Limb (tissue), 2 donors: ENCODE results near the gene MDM2.

Experiments used
- DNase-seq, 2 donors: peaks; one replicate each; pipeline ENCODE4 v3.0.0-alpha.2; 2016; ENCODE audit errors: extremely low spot score in 2 of 2

MDM2 gene

DNA sequence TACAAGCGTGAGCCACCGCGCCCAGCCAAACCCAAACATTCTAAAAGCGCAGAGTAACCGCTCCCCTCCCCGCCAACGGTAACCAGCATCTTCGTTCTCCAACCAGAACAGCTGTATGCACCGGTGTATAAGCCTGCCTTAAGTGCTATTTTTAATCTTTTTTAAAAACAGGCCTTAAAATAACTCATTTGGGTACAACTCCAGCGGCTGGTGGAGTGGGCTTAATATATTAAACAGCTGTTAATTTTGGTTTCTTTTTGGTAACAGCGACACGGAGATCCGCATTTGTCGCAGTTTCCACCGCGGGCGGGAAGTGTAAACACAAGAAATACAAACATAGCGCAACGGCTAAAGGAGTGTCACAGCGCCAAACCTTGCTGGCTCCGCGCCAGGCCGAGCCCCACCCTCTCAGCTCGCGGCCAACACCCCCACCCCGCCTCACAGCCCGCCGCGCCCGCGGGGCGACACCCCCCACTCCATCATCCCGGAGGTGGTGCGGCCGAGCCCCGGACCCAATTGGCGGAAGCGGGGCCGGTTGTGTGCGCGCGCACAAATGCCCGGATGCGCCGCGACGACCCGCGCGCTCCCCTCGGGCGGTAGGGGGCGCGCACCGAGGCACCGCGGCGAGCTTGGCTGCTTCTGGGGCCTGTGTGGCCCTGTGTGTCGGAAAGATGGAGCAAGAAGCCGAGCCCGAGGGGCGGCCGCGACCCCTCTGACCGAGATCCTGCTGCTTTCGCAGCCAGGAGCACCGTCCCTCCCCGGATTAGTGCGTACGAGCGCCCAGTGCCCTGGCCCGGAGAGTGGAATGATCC, at the start of gene MDM2:
TSS of gene MDM2 (plus strand) at position 602 of the 812 bp plus-strand sequence. CDS start 301 bp downstream, outside the sequence.
- peak; percentile 90 to 96 for DNase-seq

DNA sequence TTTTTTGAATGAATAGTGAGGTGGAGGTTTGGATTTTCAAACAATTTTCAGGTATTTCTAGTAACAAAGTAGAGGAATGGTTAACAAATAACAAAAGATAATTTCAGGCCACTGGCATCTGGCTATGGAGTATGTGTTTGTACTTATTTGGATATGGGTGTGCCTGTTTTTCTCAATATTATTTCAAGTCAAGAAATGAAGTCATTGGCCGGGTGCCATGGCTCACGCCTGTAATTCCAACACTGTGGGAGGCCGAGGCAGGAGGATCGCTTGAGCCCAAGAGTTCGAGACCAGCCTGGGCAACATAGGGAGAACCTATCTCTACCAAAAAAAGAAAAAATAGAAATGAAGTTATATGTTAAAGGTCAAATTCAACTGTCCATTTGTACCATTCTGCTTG, 48.1 kb upstream of the MDM2 start:
- no peak for DNase-seq

DNA sequence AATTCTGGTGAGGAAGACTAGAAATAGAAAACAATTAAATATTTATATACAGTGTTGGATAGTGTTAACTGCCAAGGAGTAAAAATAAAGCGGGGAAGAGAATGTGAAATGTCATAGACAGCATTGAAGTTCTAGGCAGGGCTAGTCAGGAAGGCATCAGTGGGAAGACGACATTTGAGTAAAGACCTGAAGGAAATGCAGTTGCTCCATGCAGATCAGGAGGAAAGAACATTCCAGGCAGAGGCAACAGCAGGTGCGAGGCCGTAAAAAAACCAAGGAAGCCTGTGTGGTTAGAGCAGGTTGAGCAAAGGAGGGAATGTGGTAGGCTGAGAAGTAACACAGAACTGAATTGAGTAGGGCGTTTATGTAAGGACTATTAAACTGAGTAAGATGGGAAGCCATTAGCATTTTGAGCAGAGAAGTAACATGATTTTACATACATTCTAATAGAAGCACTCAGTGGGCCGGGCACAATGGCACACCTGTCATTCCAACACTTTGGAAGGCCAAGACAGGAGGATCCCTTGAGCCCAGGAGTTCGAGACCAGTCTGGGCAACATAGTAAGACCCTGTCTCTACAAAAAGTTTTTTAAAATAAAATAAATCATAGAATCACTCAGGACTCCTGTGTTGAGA, 47.1 kb upstream of the MDM2 start:
- DNase-seq: no peak

DNA sequence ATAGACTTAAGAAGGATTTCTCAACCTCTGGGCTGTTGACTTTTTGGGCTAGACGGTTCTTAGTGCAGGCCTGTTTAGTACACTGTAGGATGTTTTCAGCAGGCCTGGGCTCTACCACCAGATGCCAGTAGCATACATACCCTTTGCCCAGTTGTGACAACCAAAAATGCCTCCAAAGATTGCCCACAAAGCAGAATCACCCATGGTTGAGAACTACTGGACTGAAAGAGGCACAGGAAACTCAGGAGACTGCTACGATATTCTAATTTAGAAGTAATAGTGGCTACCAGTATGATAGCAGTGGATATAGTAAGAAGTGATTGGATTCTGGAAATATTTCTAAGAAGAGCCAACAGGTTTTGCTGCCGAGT, 46.5 kb upstream of the MDM2 start:
- DNase-seq: no peak

DNA sequence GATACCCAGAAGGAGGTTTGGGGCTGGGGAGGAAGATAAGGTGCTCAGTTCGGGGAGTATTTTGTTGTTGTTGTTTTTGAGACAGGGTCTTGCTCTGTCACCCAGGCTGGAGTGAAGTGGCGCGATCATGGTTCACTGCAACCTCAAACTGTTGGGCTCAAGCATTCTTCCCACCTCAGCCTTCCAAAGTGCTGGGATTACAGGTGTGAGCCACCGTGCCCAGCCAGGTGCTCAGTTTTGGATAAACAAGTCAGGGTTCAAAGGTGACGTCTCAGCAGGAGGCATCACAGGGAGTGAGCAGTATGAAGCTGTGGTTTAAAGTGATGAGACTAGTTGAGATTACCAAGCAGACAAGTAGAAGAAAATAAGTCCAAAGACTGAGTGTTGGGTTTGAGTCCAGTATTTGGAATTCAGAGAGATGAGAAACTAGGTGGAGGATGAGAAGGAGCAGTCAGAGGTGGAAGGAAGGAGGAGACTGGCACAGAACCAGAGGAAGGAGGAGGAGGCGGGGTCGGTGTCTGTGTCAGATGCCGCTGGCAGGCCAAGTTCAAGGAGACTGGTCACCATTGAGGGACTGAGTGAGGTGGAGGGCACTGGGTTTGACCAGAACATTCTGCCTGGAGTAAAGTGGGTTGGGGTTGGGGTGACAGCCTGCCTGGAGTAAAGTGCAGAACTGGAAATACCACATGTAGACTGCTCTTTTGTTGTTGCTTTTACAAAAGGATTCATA, 45.9 kb upstream of the MDM2 start:
- DNase-seq: no peak

DNA sequence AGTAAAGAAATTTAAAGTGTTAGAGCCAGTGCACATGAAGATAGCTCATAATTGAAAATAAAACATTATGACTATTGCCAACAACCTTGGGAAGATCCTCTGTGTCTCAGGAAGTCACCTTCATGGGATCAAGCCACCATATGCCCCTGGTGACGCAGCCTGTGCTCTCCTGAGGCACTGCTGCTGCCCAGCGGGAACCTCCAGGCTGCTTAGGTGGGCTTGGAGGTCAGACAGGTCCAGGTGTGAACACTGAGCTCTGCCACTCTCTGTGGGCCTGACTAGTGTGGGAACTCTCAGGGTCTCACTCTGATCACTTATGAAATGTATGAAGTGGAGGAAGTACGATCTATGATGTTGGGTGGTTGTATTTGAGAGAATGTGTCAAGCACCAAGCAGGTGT, 45.3 kb upstream of the MDM2 start:
- DNase-seq: no peak

DNA sequence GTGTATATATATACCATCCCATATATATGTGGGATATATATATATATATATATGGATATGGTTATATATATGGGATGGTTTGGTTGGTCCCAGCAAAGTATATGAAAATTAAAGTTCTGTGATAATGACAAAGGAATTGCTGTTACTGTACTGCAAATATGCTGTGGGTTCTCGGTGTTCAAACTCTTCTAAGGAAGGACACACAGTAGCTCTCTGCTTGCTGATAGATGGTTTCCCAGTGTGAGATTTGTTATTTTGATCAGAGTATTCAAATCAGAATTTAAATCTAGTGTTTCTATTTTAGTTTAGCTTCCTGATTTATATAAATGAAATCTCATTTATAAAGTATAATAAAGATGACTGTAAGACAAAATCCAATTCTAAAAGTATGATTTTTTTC, 42.3 kb upstream of the MDM2 start:
- DNase-seq: no peak

DNA sequence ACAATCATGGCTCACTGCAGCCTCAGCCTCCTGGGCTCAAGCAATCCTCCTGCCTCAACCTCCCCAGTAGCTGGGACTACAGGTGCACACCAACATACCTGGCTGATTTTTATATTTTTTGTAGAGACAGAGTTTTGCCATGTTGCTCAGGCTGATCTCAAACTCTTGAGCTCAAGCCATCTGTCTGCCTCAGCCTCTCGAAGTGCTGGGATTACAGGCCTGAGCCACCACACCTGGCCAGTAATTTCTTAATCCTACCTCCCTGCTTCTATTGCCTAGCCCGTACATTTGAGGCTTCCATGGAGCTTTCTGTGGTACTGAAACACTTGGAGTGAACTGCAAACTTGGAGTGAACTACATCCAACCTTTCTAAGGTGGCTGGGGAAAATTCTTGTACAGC, 41.3 kb upstream of the MDM2 start:
- DNase-seq: no peak

DNA sequence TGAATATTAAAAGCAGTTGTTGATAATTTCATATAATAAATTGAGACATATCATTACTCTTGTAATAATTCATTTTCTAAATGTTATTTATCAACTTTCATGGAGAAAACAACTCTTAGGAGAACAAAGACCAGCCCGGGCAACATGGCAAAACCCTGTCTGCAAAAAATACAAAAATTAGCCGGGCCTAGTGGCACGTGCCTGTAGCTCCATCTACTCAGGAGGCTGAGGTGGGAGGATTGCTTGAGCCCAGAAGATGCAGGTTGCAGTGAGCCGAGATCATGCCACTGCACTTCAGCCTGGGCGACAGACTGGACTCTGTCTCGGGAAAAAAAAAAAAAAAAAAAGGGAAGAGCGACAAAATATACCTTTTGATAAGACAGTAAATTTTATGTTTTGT, 40.8 kb upstream of the MDM2 start:
- DNase-seq: no peak

DNA sequence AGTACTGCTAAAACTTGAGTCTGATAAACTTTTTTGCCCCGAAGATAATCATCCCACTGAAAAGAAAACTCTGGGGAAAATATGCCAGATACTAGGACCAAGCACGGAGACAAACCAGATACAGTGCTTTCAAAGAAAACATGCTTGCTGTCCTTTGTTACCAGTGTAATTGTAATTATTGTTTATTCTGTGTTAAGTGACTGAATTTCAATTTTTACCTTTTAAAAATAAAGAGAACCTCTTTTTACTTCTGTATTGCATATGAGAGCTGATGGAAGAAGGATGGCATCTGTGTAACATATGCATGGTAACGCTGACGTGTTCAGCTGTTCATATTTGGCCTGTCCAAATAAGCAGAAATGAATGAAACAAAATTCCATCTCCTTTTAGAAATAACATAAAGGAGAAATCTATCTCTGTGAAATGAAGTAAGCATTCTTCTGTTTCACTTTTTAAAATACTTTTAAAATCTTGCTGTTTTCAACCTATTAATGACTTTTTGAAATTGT, 39.5 kb upstream of the MDM2 start:
- no peak for DNase-seq

DNA sequence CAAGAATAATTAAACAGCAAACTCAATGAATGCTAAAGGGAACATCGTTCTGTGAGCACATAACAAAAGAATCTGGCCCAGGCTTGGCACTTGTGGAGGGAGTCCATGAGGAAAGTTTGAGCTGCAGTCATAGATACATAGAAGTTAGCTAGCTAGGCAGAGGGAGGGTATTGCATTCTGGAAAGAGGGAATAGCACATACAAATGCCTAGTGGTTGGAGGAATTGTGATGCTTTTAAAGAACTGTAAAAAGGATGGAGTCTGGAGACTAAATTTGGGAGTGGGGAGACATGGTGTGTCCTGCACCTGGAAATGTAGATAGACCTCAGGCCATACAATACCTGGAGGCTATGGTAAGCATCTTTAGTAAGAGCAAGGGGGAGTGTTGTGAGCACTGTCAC, 38.0 kb upstream of the MDM2 start:
- DNase-seq: no peak

DNA sequence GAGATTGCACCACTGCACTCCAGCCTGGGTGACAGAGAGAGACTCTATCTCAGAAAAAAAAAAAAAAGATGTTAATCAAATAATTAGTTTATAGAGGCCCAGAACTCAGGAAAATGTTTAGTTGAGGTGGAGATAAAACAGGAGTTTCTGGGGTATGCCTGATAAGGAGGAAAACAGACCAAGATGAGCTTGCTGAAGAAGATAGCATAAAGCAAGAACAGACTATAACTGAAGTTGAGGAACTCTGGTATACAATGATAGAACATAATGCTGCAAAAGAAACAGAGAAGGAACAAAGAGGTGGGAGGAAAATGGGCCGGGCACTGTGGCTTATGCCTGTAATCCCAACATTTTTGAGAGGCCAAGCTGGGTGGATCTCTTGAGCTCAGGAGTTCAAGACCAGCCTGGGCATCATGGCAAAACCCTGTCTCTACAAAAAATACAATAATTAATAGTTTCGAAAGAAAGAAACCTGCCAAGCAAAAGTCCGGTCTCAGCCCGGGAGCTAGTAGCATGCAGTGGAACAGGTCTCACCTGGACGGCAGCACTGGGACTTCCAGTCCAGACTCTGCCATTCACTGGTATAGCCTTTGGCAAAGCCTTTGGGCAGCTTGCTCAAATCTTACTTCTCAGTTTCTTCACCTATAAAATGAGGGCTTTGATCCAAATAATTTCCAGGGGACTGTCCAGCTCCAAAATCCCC, 36.6 kb upstream of the MDM2 start:
- no peak for DNase-seq

DNA sequence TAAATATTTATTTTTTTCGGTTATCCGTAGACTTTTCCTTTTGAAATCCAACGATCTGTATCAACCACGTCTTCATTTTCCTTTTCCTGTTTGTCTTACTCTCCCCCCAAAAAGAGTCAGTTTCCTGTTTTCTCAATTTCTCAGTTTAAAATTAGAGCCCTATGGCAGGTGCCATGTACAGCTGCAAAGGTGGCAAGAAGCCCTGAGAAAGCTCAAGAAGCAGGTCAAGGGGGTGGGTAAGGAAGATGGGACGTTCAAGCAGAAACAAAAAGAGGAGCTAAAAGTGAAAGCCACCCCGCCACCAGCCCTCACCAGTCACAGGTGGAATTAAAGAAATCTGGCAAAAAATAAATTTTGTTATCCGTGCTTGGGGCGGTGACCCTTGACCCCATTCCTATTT, 35.3 kb upstream of the MDM2 start:
- DNase-seq: no peak

DNA sequence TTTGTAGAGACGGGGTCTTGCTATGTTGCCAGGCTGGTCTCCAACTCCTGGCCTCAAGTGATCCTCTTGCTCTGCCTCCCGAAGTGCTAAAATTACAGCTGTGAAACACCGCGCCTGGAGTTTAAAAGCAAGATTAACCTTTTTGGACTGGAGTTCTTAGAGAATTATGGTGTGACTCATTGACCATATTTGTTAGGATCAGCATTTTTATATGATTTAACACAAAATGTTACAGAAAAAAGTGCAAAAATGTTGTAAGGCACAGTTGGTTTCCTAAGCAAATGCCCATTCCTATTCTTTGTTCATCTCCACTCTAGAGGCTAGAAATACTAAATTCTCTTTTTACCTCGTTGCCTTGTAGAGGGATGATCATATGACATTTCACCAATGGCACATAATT, 34.4 kb upstream of the MDM2 start:
- no peak for DNase-seq

DNA sequence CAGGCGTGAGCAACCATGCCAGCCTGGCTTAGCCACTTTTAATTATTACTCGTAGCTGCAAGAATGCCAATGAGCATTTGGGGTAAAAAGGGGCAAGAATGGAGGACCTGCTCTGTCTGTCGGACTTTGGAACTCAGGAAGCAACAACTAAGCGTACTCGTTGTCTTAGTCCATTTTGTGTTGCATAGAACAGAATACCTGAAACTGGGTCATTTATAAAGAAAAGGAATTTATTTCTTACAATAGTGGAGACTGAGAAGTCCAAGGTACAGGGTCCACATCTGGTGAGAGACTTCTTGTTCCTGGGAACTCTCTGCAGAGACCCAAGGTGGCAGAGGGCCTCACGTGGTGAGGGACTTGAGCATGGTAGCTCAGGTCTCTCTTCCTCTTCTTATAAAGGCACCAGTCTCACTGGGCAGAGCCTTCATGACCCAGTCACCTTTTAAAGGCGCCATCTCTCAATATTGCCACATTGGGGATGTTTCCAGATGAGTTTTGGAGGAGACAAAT, 32.8 kb upstream of the MDM2 start:
- no peak for DNase-seq

DNA sequence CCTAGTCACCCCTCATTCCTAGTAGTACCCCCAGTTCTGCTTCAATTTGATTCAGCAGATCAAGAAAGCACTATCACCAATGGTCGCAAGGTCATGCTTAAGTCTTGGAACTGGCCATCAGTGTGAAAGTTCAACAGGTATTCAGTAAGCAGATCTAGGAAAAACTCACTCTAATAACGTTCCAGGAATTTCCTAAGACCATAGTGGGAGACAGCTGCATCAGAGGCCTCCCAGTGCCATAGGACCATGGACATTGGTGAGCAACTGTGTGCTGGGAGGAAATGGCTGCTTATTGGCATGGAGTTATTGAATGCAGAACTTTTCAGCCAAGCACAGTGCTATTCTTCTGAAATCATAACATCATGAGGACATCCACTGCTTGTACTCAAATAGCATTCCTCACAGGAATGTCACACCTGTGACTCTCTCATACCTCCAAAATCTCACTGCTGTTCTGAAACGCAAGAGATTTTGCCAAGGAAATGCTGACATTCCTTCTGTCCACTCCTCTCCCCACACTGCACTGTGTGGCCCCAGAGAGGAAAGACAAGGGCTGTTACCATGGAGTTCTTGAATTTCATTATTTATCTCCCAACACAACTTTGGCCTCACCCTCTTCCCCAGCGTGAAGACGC, 30.9 kb upstream of the MDM2 start:
- DNase-seq: no peak

DNA sequence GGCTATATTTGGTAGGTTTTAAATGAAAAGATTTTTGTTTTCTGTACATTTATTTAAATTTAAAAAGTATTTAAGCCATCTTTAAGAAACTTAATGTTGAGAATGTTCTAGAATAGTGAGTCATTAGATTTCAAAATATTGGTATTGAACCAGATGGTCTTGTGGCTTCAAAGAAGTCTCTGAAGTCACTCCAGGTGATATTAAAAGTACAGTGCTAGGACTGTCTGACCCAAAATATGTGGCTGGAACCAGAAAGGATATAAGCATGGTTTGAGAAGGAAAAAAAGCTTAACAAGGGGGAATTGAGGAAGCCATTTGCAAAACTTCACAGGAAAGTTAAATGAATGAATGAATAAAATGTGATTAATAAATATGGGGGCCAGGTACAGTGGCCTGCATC, 28.7 kb upstream of the MDM2 start:
- no peak for DNase-seq

DNA sequence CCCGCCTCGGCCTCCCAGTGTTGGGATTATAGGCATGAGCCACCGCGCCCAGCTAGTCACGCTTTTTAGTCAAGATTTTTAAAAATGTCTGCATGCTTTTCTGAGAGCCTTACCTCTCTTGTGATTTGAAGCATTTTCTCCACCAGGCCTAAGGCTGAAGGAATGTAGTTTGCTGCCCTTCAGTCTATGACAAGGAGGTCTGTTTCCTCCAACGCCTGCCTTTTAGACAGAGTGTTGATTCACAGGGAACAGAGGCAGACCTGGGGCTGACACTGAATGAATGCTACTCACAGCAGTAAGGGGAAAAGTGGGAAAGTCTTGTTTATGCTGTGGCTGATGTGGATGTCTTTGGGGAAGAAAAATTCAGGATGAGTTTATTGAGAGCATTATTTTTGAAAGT, 27.2 kb upstream of the MDM2 start:
- no peak for DNase-seq

DNA sequence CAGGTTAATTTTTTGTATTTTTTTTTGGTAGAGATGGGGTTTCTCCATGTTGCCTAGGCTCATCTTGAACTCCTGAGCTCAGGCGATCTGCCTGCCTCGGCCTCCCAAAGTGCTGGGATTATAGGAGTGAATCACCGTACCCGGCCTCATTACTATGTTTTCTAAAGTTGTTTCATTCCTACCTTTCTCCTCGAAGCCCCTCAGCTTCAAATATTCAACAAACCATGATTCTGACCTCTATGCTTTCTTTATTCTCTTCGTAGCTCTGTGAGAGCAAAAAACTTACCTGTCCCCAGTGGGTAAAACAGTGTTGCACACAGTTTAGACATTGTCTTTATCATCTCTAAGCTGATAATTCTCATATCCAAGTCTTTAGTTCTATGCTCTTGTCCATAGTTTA, 26.2 kb upstream of the MDM2 start:
- no peak for DNase-seq

DNA sequence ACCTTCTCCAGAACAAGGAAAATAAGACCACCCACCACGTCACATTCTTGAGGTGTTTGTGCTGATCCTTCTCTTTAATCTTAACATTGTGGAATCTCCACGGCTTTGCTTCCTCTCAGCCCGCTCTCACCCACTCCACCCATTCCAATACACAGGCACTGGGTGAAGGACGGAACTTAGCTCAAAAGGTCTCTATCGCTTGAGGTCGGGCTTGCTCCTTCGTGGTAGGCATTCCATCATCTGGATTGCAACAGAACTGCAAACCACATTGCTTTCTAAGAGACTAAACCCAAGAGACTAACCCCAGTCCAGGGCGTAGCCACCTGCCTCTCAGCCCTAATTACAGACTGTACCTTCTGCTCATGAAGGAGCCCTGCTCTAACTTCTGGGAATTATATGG, 24.0 kb upstream of the MDM2 start:
- no peak for DNase-seq

DNA sequence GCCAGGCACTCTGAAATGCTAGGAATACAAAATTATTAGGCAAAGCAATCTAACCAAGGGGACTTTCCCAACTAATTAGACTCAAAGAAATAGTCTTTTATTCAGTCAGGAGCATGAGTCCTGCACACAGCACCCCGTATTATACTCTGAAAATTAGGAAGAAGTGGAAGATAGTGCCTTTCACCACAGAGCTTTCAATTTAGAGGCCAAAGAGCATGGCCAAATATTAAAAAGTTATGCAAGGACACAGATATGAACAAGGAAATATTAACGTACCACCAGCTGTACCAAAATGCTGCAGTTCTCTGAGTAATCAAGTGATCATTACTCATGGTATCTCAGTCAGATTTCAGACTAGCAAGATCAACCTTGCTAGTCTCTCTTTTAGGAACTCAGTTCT, 22.6 kb upstream of the MDM2 start:
- DNase-seq: no peak
